Mesothelial cell of epicardium (in vitro differentiated cells): Measurements from ENCODE around the gene PHAX. TPM values are rescaled to one million over a fixed set of nuclear protein-coding genes. Genes with fewer than 3 reads are reported as not detected.

Source experiments
- DNase-seq, 2 experiments: peaks; one replicate each; pipeline ENCODE4 v3.0.0; 2021; ENCODE audit warnings: low spot score in 2 of 2; ENCODE audit not compliant: unreplicated experiment in 2 of 2
- H3K27ac Mint-ChIP-seq: 2 replicates; pipeline ENCODE4 v1.8.0; 2021; ENCODE audit warnings: mixed read lengths
- H3K27me3 Mint-ChIP-seq: 2 replicates; pipeline ENCODE4 v1.8.0; 2021; ENCODE audit warnings: low read depth, mixed read lengths
- H3K36me3 Mint-ChIP-seq: 2 replicates; pipeline ENCODE4 v1.8.0; 2021; ENCODE audit warnings: mixed read lengths
- H3K4me1 Mint-ChIP-seq: 2 replicates; pipeline ENCODE4 v1.8.0; 2021; ENCODE audit warnings: mixed read lengths
- H3K4me3 Mint-ChIP-seq: 2 replicates; pipeline ENCODE4 v1.8.0; 2021; ENCODE audit warnings: mild to moderate bottlenecking, moderate library complexity, mixed read lengths
- H3K9me3 Mint-ChIP-seq: 2 replicates; pipeline ENCODE4 v1.8.0; 2021; ENCODE audit warnings: mixed read lengths
- CTCF ChIP-seq: fragments of 200-600 bp; sonication (generic); IDR thresholded peaks from one replicate; pipeline ENCODE4 v1.5.0; 2021; ENCODE audit warnings: antibody characterized with exemption; ENCODE audit not compliant: unreplicated experiment
- total RNA-seq: library from RNA; stranded (reverse); gene quantifications from 3 replicates; pipeline ENCODE4 v1.2.1, GENCODE V29; 2021

Gene PHAX
- total RNA-seq, 1 donor from 2014 or later: 36.8 TPM

GRCh38 chr5:126673477-126673876 is 72.7 kb downstream of the PHAX start:
- TF ChIP-seq CTCF: no peak
- H3K27ac Mint-ChIP-seq: no peak overlapping the region
- peaks cover 4% of the 10 kb centered on the region for H3K9me3 Mint-ChIP-seq
- peaks cover 2% of the 10 kb centered on the region for H3K4me1 Mint-ChIP-seq
- peaks cover 8% of the 10 kb centered on the region for H3K27me3 Mint-ChIP-seq
- no peak for DNase-seq
- H3K4me3 Mint-ChIP-seq: no peak overlapping the region
- peaks cover 3% of the 10 kb centered on the region for H3K36me3 Mint-ChIP-seq

- H3K9me3 Mint-ChIP-seq: peaks cover 4% of the 10 kb centered on the region
- TF ChIP-seq CTCF: no peak
- H3K4me3 Mint-ChIP-seq: no peak overlapping the region
- H3K4me1 Mint-ChIP-seq: peaks cover 2% of the 10 kb centered on the region
- DNase-seq: no peak
- H3K36me3 Mint-ChIP-seq: peaks cover 3% of the 10 kb centered on the region
- H3K27ac Mint-ChIP-seq: no peak overlapping the region
- peaks cover 8% of the 10 kb centered on the region for H3K27me3 Mint-ChIP-seq
Observed at GRCh38 chr5:126674145-126674544, 73.4 kb downstream of the PHAX start.

- peaks cover 4% of the 10 kb centered on the region for H3K9me3 Mint-ChIP-seq
- peaks cover 8% of the 10 kb centered on the region for H3K27me3 Mint-ChIP-seq
- no peak for TF ChIP-seq CTCF
- peaks cover 10% of the 10 kb centered on the region for H3K4me1 Mint-ChIP-seq
- no peak for DNase-seq
- H3K4me3 Mint-ChIP-seq: no peak overlapping the region
- no peak overlapping the region for H3K27ac Mint-ChIP-seq
- H3K36me3 Mint-ChIP-seq: peaks cover 1% of the 10 kb centered on the region
Observed at GRCh38 chr5:126675338-126675737, 74.6 kb downstream of the PHAX start.

DNA sequence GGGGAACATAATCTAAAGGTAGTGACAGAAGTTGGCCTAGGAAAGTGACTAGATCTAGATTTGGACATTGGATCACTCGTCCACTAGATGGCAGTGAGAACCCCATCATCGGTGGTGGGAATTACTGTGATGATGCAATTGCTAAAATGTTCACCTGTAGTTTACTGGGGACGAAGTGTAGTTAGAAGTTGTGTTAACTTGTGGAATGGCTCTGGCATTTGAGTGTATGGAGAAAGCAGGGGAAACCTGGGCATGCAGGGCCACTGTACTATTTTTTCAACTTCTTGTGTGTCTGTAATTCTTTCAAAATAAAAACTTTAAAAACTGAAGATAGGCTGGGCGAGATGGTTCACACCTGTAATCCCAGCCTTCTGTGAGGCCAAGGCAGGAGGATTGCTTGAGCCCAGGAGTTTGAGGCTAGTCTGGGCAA is 75.5 kb downstream of the PHAX start:
- Mint-ChIP-seq H3K27ac (no peak overlapping the region), H3K4me3 (no peak overlapping the region), H3K36me3 (no peaks in the 10 kb centered on the region), H3K4me1 (peaks cover 13% of the 10 kb centered on the region), H3K9me3 (peaks cover 3% of the 10 kb centered on the region), H3K27me3 (peaks cover 8% of the 10 kb centered on the region)
- TF ChIP-seq CTCF: peak; percentile 79
- peak in 1 of 2 experiments; percentile 63 for DNase-seq

Other genes with a start within 250 kb of the PHAX start
- 12.0 to 15.0 TPM (median 14.0 TPM) in 3 replicates for gene GRAMD2B, start 177.5 kb upstream of the PHAX start, total RNA-seq
- 111 to 119 TPM (median 111 TPM) in 3 replicates for gene ALDH7A1, start 5.7 kb upstream of the PHAX start, total RNA-seq
- 79.9 to 85.2 TPM (median 84.4 TPM) in 3 replicates for gene LMNB1, start 176.2 kb downstream of the PHAX start, total RNA-seq